Effector memory CD8-positive, alpha-beta T cell (primary cell): Measurements from ENCODE around the gene C19orf12.
"Not testable (repeated sequence)": the region's sequence is repeated elsewhere in the genome, so short reads cannot be mapped to it uniquely, and the experiment has no call there.

Source experiments
- ATAC-seq: fragments of 150-1000 bp; cut with Tn5 transposase; replicated peaks from 2 replicates; pipeline ENCODE4 v1.10.0; 2021; ENCODE audit warnings: mild to moderate bottlenecking, moderate library complexity
- DNase-seq, 3 experiments: peaks; one replicate each; pipeline ENCODE4 v3.0.0; 2021
- H3K27ac Mint-ChIP-seq, 2 donors: one replicate each; pipeline ENCODE4 v1.8.0; 2022; ENCODE audit warnings: mild to moderate bottlenecking in 2 of 2, mixed read lengths in 2 of 2, moderate library complexity in 2 of 2
- H3K27me3 Mint-ChIP-seq, 2 donors: one replicate each; pipeline ENCODE4 v1.8.0; 2022; ENCODE audit warnings: mixed read lengths in 2 of 2
- H3K36me3 Mint-ChIP-seq: one replicate; pipeline ENCODE4 v1.8.0; 2022; ENCODE audit warnings: mild to moderate bottlenecking, moderate library complexity, mixed read lengths; ENCODE audit not compliant: insufficient read depth
- H3K4me1 Mint-ChIP-seq, 2 donors: one replicate each; pipeline ENCODE4 v1.8.0; 2022; ENCODE audit warnings: low read depth in 2 of 2, mixed read lengths in 2 of 2
- H3K4me3 Mint-ChIP-seq, 2 donors: one replicate each; pipeline ENCODE4 v1.8.0; 2022; ENCODE audit warnings: mild to moderate bottlenecking in 2 of 2, mixed read lengths in 2 of 2, moderate library complexity in 2 of 2
- H3K9me3 Mint-ChIP-seq, 2 donors: one replicate each; pipeline ENCODE4 v1.8.0; 2022; ENCODE audit warnings: mixed read lengths in 2 of 2

Gene C19orf12

DNA sequence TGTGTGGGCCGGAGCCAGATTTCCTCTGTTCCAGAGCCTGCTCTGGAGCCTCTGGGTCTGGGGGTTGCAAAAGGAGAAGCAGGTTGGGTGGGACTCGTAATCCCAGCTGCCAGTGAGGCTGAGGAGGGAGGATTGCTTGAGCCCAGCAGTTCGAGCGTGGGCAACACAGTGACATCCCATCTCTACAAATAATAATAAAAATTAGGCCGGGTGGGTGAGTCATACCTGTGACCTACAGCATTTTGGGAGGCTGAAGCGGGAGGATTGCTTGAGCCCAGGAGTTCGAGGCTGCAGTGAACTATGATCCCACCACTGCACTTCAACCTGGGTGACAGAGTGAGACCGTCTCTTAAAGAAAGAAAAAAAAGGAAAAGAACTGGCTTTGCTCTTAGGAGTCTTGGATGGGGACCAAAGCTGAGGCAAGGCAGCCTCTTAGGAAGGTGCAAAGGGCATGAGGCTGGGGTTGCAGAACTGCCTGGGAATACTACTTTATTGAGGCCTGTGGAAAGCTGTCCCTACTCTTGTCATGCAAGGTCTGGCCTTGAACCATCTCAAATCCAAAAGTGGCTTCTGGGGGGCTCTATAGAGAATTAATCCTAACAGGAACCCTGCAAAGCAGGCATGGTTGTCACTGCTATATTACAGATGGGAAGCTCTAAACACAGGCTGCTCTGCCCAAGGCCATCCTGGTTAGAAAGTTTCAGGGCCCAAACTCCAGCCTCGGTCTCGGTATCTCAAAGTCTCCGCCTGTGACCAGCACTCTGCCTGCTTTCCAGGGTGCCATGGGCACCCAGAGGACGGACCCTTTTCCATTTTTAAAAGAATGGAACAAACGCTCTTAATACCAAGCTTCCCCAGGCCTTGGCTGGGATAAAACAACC is 880 bp upstream of the C19orf12 start:
- H3K4me1 Mint-ChIP-seq: peaks cover 40 to 54% of the 10 kb centered on the region in 2 donors
- H3K27me3 Mint-ChIP-seq: peaks cover 0 to 4% of the 10 kb centered on the region in 2 donors
- no peak for ATAC-seq
- H3K9me3 Mint-ChIP-seq: no peaks in the 10 kb centered on the region
- peak overlapping the region; percentile 87 to 96 for H3K27ac Mint-ChIP-seq
- peak overlapping the region; percentile 95 for H3K4me3 Mint-ChIP-seq
- H3K36me3 Mint-ChIP-seq: peaks cover 19% of the 10 kb centered on the region
- no peak for DNase-seq

DNA sequence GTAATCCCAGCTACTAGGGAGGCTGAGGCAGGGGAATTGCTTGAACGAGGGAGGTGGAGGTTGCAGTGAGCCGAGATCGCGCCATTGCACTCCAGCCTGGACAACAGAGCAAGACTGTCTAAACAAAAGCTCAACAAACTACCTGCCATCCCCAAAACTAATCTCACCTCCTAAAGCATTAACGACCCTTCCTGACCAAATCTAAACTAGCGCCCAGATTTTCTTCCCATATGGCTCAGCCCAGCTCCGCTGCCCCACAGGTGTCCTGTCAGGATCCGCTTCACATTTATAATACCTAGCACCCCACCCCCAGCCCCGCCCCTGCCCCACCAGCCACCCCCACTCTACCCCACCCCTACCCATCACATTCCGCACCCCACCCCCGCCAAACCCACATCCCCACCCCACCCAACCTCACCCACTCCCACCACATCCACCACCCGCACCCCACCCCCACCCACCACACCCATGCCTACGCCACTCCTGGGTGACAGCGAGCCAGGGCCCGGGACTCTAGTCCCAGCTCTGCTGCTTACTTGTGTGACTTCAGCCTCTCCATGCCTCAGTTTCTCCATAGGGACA is 599 bp downstream of the C19orf12 start:
- Mint-ChIP-seq H3K36me3 (peaks cover 19% of the 10 kb centered on the region), H3K4me3 (peak overlapping the region; percentile 78), H3K27me3 (no peaks in the 10 kb centered on the region), H3K4me1 (peaks cover 50 to 67% of the 10 kb centered on the region in 2 donors), H3K27ac (peak overlapping the region; percentile 87 to 96), H3K9me3 (no peaks in the 10 kb centered on the region)
- peak in 2 of 3 experiments; percentile 28 to 56 for DNase-seq
- peak; percentile 61 for ATAC-seq

DNA sequence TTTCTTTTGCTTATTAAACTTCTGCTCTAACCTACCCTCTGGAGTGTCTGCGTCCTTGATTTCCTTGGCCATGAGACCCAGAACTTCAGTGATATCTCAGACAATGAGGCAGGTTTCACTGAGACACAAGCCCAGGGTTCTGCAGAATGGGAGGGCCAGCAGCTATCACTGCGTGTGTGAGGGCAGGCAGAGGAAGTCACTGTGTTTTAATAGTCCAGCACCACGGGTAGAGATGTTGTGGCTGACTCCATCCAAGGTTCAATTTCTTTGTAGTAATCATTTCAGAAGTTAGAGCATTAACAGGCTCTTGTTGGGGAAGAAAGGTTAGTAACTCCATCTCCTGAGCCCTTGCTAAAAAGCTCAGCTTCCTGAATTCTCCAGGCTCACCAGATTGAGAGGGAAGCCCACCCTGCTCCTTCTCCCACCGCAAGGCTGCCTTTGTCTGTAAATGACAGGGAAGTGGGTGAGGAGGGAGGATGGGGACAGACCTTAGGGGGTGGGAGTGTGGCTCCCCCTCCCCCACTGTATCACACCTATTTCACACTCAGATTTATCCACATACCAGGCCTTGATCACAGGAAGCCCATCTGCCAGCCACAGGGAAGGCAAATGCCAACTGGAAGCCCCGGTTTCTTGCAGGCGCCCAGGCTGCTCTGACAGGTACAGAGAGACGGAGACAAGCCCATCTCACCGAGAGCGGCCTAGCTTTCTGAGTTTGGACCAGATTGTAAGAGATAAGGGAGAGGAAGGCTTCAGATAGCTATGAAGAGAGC is 2.1 kb downstream of the C19orf12 start:
- Mint-ChIP-seq H3K27ac (peak overlapping the region; percentile 87 to 96), H3K4me3 (peak overlapping the region; percentile 78), H3K9me3 (no peaks in the 10 kb centered on the region), H3K4me1 (peaks cover 58 to 79% of the 10 kb centered on the region in 2 donors), H3K36me3 (peaks cover 19% of the 10 kb centered on the region), H3K27me3 (no peaks in the 10 kb centered on the region)
- ATAC-seq (no peak), DNase-seq (peak in 1 of 3 experiments; percentile 17)

DNA sequence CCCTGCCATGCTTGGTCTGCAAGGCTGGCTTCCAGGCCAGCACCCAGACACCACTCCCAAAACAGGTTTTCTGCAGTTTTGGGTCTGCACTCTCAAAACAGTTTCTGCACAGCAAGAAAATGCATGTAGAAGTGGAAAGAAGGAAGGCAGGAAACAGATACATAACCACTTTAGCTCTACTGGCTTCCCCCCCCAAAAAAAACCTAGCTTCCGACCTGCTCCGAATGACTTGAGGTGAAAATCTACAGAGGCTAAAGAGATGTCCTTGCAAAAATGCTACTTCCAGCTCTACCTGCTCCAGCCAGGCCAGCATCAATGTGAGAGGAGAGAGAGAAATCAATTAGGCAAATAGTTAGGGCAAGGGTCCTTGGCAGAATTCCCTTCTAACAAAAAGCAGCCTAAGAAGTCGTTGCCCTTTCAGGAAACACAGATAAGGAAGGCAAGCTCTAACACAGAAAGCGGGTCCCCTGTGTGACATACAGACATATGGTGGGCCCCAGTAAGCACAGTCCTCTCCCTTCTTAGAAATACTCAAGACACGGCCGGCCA is 3.4 kb downstream of the C19orf12 start:
- ATAC-seq (no peak), DNase-seq (peak in 1 of 3 experiments; percentile 9)
- Mint-ChIP-seq H3K4me3 (peak overlapping the region; percentile 78), H3K4me1 (peaks cover 57 to 78% of the 10 kb centered on the region in 2 donors), H3K27ac (peak overlapping the region; percentile 45 to 87), H3K36me3 (peaks cover 28% of the 10 kb centered on the region), H3K9me3 (no peaks in the 10 kb centered on the region), H3K27me3 (no peaks in the 10 kb centered on the region)

DNA sequence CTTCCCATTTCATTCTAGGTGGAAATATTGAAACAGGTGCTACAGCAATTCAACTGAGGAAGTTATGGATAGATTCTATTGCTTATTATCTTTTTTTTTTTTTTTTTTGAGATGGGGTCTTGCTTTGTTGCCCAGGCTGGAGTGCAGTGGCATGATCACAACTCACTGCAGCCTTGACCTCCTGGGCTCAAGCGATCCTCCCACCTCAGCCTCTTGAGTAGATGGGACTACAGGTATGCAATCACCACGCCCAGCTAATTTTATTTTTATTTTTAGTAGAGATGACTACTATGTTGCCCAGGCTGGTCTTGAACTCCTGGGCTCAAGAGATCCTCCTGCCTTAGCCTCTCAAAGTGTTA is 5.6 kb downstream of the C19orf12 start:
- H3K27me3 Mint-ChIP-seq, DNase-seq, H3K9me3 Mint-ChIP-seq, ATAC-seq: not testable (repeated sequence)
- Mint-ChIP-seq H3K36me3 (peaks cover 41% of the 10 kb centered on the region), H3K27ac (peak overlapping the region; percentile 67 to 73), H3K4me3 (peak overlapping the region in 1 of 2 donors; percentile 33), H3K4me1 (peaks cover 48 to 69% of the 10 kb centered on the region in 2 donors)

DNA sequence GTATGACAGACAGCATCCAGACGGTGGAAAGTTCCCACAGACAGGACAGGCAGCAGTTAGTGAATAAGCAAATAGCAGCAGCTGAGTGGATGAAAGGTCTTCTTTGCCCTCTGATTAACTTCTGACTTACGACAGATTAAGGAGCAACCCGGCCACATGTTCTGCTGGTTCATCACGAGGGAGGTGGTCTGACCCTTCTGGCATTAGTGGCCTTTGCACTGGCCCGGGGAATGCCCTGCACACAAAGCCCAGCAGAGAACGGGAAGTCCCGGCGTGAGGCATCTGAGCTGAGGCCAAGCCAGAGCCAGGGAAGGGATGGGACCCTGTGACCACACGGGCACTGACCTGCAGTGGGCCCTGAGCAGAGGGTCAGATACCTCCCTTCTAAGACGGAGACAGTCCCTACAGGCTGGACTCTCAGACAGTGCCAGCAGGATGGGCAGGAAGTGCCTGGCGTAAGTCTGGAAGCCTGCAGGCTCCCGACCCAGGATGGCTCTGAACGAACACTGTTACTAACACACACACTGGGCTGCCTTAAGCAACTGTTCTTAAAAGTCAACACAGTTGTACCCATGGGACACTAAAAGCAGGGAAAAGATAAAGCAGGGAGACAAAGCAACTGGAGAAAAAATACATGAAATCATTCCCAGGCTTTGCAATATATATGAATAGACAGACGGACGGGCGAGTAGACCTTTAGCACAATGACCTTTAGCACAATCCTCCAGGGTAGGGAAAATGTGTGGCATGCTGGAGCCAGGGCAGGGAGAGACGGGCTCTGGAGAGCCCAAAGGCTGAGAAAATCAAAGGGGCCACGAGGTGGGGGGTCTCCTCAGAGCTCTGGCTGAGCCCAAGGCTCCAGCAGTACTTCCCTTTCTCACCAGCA is 6.3 kb downstream of the C19orf12 start:
- H3K9me3 Mint-ChIP-seq: no peaks in the 10 kb centered on the region
- H3K4me3 Mint-ChIP-seq: peak overlapping the region in 1 of 2 donors; percentile 33
- H3K4me1 Mint-ChIP-seq: peaks cover 42 to 63% of the 10 kb centered on the region in 2 donors
- no peaks in the 10 kb centered on the region for H3K27me3 Mint-ChIP-seq
- ATAC-seq (no peak), DNase-seq (no peak)
- H3K36me3 Mint-ChIP-seq: peaks cover 47% of the 10 kb centered on the region
- H3K27ac Mint-ChIP-seq: peak overlapping the region; percentile 49 to 73

DNA sequence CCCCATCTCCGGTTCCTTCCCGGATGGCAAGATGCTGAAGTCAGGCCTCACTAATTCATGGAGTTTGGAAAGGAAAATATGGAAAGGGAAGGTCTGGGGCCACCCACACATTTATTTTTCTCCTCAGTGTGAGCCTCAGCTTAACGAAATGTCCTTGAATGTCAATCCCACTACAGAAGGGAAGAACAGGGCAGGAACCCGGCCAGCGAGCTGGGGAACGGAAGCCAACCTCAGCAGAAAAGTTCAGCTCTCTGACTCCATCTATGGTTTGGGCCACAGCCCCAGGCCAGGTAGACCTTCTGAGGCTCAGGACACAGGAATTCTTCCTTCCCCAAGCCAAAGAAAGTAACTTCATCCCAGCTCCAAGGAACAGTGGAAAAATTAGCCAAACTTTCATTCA is 8.4 kb downstream of the C19orf12 start:
- Mint-ChIP-seq H3K4me3 (no peak overlapping the region), H3K9me3 (no peaks in the 10 kb centered on the region), H3K4me1 (peaks cover 26 to 41% of the 10 kb centered on the region in 2 donors), H3K36me3 (peaks cover 50% of the 10 kb centered on the region), H3K27ac (peak overlapping the region; percentile 19 to 79), H3K27me3 (no peaks in the 10 kb centered on the region)
- ATAC-seq: no peak
- DNase-seq: no peak

DNA sequence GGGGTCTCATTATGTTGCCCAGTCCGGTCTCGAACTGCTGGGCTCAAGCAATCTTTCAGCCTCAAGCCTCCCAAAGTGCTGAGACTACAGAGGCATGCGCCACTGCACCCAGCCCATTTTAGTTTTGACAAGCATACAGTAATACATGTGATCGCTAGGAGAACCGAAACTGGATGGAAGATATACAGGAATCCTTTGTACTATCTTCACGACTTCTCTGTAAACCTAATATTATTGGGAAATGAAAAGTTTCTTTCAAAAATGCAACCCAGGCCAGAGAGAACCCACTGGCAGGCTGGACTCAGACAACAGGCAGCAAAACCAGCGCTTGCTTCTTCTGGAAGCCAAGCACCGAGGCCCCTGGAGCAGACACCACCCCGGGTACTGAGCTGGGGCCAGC is 9.4 kb downstream of the C19orf12 start:
- H3K27ac Mint-ChIP-seq: peak overlapping the region in 1 of 2 donors; percentile 79
- no peaks in the 10 kb centered on the region for H3K27me3 Mint-ChIP-seq
- ATAC-seq (no peak), DNase-seq (no peak)
- H3K9me3 Mint-ChIP-seq: no peaks in the 10 kb centered on the region
- peaks cover 49% of the 10 kb centered on the region for H3K36me3 Mint-ChIP-seq
- H3K4me1 Mint-ChIP-seq: peaks cover 20 to 32% of the 10 kb centered on the region in 2 donors
- no peak overlapping the region for H3K4me3 Mint-ChIP-seq

DNA sequence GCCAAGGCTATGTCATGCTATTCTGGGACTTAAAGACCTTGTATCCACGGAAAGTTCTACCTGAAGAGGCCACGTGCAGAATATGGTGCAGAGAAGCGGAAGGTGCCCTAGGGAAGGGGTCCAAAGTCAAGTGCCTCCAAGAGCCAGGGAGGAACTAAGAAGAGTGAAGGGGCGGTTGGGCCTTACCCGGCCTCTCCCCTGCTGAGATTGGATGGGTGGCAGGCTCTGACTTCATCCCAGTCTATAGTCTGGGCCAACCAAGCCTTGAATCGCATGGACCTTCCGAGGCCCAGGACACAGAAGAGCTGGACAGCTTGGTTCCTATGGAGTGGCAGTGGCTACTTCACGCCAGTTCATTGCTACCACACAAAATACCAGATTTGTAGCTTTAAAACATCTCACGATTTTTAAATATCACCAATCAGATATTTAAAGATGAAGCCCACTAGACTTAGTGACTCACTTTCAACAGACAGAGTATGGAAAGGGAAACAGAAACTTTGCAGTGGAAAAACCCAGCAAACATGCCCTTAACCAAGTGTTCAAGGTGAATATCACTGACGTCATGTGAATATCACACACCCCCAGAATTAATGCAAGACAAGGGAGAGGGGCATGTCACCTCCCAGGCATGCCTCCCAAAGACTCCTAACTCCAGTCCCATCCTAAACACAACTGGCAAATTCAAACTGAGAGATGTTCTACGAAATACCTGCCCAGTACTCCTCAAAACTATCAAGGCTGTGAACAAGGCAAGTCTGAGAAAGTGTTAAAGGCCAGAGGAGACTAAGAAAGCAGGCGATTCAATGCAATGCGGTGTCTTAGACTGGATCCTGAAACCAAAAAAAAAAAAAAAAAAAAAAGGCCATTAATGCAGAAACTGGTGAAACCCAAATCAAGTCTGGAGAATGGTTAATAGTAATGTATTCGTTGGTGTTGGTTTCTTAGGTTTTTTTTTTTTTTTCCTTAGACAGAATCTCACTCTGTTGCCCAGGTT is 10.2 kb downstream of the C19orf12 start:
- H3K36me3 Mint-ChIP-seq: peaks cover 49% of the 10 kb centered on the region
- H3K4me1 Mint-ChIP-seq: peaks cover 12 to 23% of the 10 kb centered on the region in 2 donors
- no peaks in the 10 kb centered on the region for H3K27me3 Mint-ChIP-seq
- H3K27ac Mint-ChIP-seq: peak overlapping the region; percentile 77 to 79
- H3K4me3 Mint-ChIP-seq: no peak overlapping the region
- ATAC-seq: peak; percentile 47
- DNase-seq: no peak
- no peaks in the 10 kb centered on the region for H3K9me3 Mint-ChIP-seq

DNA sequence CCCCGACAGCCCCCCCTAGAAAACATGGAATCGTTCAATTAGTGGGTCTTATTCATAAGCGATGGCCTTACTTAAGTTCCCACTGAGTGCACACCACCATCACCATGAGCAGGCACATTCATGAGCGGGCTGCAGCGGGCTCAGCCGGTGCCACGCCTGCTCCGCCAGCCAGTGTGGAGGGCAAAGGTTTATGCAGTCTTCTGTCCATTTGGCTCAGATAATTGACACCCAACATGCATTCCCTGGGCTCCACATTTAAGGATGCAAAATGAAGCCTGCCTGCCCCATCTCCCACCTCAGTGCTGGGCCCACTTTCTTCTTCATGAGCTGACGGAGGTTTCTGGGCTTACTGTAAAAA is 12.1 kb downstream of the C19orf12 start:
- no peak for DNase-seq
- peaks cover 4 to 13% of the 10 kb centered on the region in 2 donors for H3K4me1 Mint-ChIP-seq
- H3K27ac Mint-ChIP-seq: no peak overlapping the region
- H3K27me3 Mint-ChIP-seq: no peaks in the 10 kb centered on the region
- no peak for ATAC-seq
- H3K9me3 Mint-ChIP-seq: no peaks in the 10 kb centered on the region
- peaks cover 49% of the 10 kb centered on the region for H3K36me3 Mint-ChIP-seq
- no peak overlapping the region for H3K4me3 Mint-ChIP-seq

DNA sequence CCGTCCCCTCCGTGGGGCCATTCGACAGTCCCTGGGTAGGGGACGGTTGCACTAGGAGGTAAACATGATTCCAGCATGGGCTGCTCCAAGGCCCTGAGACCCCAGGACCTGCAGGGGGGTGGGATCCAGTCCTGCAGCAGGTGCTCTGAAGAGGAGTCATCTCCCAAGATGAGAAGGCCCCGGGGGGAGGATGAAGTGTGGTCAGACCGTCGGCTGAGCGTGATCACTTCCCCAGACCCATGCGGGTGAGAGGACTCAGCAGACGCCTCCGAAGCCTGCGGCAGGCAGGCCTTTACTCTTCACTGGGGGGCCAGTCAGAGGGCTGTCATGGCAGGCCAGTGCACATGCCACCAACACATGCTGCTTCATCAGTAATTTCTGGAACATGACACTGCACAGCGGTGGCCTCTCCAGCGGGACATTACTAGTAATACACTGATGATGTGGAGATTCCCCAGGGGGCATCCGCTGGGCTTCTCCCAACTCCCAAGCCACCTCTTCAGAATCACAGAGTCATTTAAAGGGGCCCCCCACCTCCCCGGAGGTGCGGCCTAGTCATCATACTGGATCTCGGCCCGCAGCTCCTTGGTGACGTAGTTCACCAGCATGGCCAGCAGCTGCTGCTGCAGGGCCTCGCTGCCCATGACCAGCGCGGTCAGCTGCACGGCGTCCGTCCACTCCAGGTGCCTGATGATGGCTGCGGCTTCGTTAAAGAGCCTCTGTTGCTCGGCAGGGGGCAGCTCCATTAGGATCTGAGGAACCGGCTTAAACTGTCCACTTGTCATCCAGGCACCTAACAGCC is 12.7 kb downstream of the C19orf12 start:
- peaks cover 46% of the 10 kb centered on the region for H3K36me3 Mint-ChIP-seq
- DNase-seq: no peak
- no peak overlapping the region for H3K27ac Mint-ChIP-seq
- H3K9me3 Mint-ChIP-seq: no peaks in the 10 kb centered on the region
- no peak overlapping the region for H3K4me3 Mint-ChIP-seq
- H3K4me1 Mint-ChIP-seq: peaks cover 6 to 16% of the 10 kb centered on the region in 2 donors
- ATAC-seq: no peak
- no peaks in the 10 kb centered on the region for H3K27me3 Mint-ChIP-seq
